ENCODE measurements around the gene TRMT13. TPM values are rescaled to one million over a fixed set of nuclear protein-coding genes. Genes with fewer than 3 reads are reported as not detected.

The TRMT13 gene
- total and polyA plus RNA-seq, 9 of the 15 experiments (the other 6 are each of a cell fraction or from before 2014, with no cell fraction given) = 18.7 to 33.0 (median 28.9) TPM

- no peak overlapping the region for H3K27ac ChIP-seq (ENCODE audit: extremely low read depth, low read depth, low read length)
- intact Hi-C loops (cut with micrococcal nuclease) = no loop called here
These were observed 5.7 kb upstream of the TRMT13 start for GRCh38 chr1:100127226-100127625.

More at GRCh38 chr1:100127226-100127625, 5.7 kb upstream of the TRMT13 start:
- Histone ChIP-seq H3K36me3 (ENCODE audit: control insufficient read depth, insufficient read depth, low read length) (peaks cover 47% of the 10 kb centered on the region), H2AFZ (ENCODE audit: low read depth, low read length) (no peak overlapping the region), H3K9ac (ENCODE audit: insufficient read depth in 1 of 2, low read depth in 2 of 2, low read length in 2 of 2) (no peak overlapping the region), H3K9me1 (ENCODE audit: control insufficient read depth, insufficient read depth, low read length) (peaks cover 2% of the 10 kb centered on the region), H4K20me1 (replicated peaks; ENCODE audit: control insufficient read depth, insufficient read depth, low read length) (0 out of 2 replicates have a peak, but pooled peaks cover 6% of the 10 kb centered on the region), H3K4me2 (ENCODE audit: insufficient read depth, low read length) (no peak overlapping the region), H3K9me3 (replicated peaks; ENCODE audit: control insufficient read depth, insufficient read depth, low read depth, low read length) (no peaks in the 10 kb centered on the region), H3K4me1 (replicated peaks in 1 of 2; ENCODE audit: control insufficient read depth in 2 of 2, insufficient read depth in 2 of 2, low read length in 2 of 2) (peaks cover 3 to 10% of the 10 kb centered on the region in 2 experiments; a peak in 2 of 5 replicates), H3K27me3 (ENCODE audit: control insufficient read depth in 2 of 2, insufficient read depth in 2 of 2, low read length in 2 of 2) (no peaks in the 10 kb centered on the region), H3K79me2 (ENCODE audit: control insufficient read depth, insufficient read depth, low read length) (peaks cover 71% of the 10 kb centered on the region), H3K4me3 (no peak overlapping the region)
- no peak for TF ChIP-seq THAP12 (CRISPR knock-in tag; IDR thresholded peaks at IDR 0.05)
- TF ChIP-seq FOXJ2 (tag; IDR thresholded peaks at IDR 0.05) = 0 out of 2 replicates have a peak, but pooled peaks have one; percentile 26
- TF ChIP-seq MAFF (IDR thresholded peaks at IDR 0.05; ENCODE audit: low read length) = peak; percentile 54; the same call in 1 of the 2 replicates
- TF ChIP-seq ZNF79 (CRISPR knock-in tag; IDR thresholded peaks at IDR 0.05; ENCODE audit: low read depth) = no peak
- TF ChIP-seq SOX6 (IDR thresholded peaks at IDR 0.05) = no peak
- TF ChIP-seq C11orf30 (IDR thresholded peaks at IDR 0.05; ENCODE audit: low read depth) = peak; percentile 86
- TF ChIP-seq MAFG (tag; conservative IDR thresholded peaks at IDR 0.05) = peak; percentile 72; the same call in 1 of the 2 replicates
- TF ChIP-seq ZNF316 (IDR thresholded peaks at IDR 0.05) = peak; percentile 92
- in situ Hi-C loops (cut with MboI) = no loop called here
- FAIRE-seq = no peak
- no peak for DNase-seq (ENCODE audit: extremely low read depth in 1 of 4, low spot score in 3 of 4)
- ChIA-PET CTCF (ENCODE audit: low intra/inter-chr PET ratio) (no interaction called here), POLR2A (no interaction called here)
- no peak for ATAC-seq
- no TSS peak for BruUV-seq (replicated peaks)
- WGBS (ENCODE audit: insufficient coverage, low coverage, missing lambda C conversion rate) = 46% methylated on average over 1 of the region's 1 CpG

All from K562 (cell line).